ENCODE data around the gene TSFM.

DNA sequence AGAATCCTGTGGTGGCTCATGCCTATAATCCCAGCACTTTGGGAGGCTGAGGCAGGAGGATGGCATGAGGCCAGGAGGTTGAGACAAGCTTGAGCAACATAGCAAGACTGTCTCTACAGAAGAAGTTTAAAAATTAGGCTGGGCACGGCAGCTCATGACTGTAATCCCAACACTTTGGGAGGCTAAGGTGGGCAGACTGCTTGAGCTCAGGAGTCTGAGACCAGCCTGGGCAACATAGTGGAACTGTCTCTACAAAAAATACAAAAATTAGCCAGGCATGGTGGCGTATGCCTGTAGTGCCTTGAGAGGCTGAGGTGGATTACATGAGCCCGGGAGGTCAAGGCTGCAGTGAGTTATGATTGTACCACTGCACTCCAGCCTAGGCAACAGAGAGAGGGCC lies 14.7 kb upstream of the TSFM start:
- TF ChIP-seq, protein P1, sequence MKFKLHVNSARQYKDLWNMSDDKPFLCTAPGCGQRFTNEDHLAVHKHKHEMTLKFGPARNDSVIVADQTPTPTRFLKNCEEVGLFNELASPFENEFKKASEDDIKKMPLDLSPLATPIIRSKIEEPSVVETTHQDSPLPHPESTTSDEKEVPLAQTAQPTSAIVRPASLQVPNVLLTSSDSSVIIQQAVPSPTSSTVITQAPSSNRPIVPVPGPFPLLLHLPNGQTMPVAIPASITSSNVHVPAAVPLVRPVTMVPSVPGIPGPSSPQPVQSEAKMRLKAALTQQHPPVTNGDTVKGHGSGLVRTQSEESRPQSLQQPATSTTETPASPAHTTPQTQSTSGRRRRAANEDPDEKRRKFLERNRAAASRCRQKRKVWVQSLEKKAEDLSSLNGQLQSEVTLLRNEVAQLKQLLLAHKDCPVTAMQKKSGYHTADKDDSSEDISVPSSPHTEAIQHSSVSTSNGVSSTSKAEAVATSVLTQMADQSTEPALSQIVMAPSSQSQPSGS (tag by site-specific recombination; IDR thresholded peaks at IDR 0.05; ENCODE audit: low read depth): no peak
- TF ChIP-seq HOXA7 (CRISPR knock-in tag; IDR thresholded peaks at IDR 0.05; ENCODE audit: borderline replicate concordance) (no peak), ZNF133 (tag by site-specific recombination; IDR thresholded peaks at IDR 0.05) (no peak), ZNF76 (tag by site-specific recombination; IDR thresholded peaks at IDR 0.05; ENCODE audit: borderline replicate concordance, low read depth) (no peak), ZNF274 (IDR thresholded peaks at IDR 0.05; ENCODE audit: low read length) (no peak), ZNF274 (tag by site-specific recombination; IDR thresholded peaks at IDR 0.05; ENCODE audit: borderline replicate concordance) (no peak), ZNF146 (tag by site-specific recombination; IDR thresholded peaks at IDR 0.05) (no peak), ZNF121 (tag by site-specific recombination; IDR thresholded peaks at IDR 0.05) (no peak), SP2 (tag by site-specific recombination; IDR thresholded peaks at IDR 0.05) (no peak), ZBTB21 (tag by site-specific recombination; IDR thresholded peaks at IDR 0.05) (no peak)
- TF ChIP-seq, protein P2, sequence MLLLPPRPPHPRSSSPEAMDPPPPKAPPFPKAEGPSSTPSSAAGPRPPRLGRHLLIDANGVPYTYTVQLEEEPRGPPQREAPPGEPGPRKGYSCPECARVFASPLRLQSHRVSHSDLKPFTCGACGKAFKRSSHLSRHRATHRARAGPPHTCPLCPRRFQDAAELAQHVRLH (tag by site-specific recombination; IDR thresholded peaks at IDR 0.05): no peak
- TF ChIP-seq, protein P3, sequence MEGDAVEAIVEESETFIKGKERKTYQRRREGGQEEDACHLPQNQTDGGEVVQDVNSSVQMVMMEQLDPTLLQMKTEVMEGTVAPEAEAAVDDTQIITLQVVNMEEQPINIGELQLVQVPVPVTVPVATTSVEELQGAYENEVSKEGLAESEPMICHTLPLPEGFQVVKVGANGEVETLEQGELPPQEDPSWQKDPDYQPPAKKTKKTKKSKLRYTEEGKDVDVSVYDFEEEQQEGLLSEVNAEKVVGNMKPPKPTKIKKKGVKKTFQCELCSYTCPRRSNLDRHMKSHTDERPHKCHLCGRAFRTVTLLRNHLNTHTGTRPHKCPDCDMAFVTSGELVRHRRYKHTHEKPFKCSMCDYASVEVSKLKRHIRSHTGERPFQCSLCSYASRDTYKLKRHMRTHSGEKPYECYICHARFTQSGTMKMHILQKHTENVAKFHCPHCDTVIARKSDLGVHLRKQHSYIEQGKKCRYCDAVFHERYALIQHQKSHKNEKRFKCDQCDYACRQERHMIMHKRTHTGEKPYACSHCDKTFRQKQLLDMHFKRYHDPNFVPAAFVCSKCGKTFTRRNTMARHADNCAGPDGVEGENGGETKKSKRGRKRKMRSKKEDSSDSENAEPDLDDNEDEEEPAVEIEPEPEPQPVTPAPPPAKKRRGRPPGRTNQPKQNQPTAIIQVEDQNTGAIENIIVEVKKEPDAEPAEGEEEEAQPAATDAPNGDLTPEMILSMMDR (tag by site-specific recombination; IDR thresholded peaks at IDR 0.05): no peak
- TF ChIP-seq, protein P4, sequence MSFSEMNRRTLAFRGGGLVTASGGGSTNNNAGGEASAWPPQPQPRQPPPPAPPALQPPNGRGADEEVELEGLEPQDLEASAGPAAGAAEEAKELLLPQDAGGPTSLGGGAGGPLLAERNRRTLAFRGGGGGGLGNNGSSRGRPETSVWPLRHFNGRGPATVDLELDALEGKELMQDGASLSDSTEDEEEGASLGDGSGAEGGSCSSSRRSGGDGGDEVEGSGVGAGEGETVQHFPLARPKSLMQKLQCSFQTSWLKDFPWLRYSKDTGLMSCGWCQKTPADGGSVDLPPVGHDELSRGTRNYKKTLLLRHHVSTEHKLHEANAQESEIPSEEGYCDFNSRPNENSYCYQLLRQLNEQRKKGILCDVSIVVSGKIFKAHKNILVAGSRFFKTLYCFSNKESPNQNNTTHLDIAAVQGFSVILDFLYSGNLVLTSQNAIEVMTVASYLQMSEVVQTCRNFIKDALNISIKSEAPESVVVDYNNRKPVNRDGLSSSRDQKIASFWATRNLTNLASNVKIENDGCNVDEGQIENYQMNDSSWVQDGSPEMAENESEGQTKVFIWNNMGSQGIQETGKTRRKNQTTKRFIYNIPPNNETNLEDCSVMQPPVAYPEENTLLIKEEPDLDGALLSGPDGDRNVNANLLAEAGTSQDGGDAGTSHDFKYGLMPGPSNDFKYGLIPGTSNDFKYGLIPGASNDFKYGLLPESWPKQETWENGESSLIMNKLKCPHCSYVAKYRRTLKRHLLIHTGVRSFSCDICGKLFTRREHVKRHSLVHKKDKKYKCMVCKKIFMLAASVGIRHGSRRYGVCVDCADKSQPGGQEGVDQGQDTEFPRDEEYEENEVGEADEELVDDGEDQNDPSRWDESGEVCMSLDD (tag by site-specific recombination; IDR thresholded peaks at IDR 0.05): no peak
- TF ChIP-seq, protein P5, sequence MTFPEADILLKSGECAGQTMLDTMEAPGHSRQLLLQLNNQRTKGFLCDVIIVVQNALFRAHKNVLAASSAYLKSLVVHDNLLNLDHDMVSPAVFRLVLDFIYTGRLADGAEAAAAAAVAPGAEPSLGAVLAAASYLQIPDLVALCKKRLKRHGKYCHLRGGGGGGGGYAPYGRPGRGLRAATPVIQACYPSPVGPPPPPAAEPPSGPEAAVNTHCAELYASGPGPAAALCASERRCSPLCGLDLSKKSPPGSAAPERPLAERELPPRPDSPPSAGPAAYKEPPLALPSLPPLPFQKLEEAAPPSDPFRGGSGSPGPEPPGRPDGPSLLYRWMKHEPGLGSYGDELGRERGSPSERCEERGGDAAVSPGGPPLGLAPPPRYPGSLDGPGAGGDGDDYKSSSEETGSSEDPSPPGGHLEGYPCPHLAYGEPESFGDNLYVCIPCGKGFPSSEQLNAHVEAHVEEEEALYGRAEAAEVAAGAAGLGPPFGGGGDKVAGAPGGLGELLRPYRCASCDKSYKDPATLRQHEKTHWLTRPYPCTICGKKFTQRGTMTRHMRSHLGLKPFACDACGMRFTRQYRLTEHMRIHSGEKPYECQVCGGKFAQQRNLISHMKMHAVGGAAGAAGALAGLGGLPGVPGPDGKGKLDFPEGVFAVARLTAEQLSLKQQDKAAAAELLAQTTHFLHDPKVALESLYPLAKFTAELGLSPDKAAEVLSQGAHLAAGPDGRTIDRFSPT (tag by site-specific recombination; IDR thresholded peaks at IDR 0.05): no peak
- TF ChIP-seq, protein P6, sequence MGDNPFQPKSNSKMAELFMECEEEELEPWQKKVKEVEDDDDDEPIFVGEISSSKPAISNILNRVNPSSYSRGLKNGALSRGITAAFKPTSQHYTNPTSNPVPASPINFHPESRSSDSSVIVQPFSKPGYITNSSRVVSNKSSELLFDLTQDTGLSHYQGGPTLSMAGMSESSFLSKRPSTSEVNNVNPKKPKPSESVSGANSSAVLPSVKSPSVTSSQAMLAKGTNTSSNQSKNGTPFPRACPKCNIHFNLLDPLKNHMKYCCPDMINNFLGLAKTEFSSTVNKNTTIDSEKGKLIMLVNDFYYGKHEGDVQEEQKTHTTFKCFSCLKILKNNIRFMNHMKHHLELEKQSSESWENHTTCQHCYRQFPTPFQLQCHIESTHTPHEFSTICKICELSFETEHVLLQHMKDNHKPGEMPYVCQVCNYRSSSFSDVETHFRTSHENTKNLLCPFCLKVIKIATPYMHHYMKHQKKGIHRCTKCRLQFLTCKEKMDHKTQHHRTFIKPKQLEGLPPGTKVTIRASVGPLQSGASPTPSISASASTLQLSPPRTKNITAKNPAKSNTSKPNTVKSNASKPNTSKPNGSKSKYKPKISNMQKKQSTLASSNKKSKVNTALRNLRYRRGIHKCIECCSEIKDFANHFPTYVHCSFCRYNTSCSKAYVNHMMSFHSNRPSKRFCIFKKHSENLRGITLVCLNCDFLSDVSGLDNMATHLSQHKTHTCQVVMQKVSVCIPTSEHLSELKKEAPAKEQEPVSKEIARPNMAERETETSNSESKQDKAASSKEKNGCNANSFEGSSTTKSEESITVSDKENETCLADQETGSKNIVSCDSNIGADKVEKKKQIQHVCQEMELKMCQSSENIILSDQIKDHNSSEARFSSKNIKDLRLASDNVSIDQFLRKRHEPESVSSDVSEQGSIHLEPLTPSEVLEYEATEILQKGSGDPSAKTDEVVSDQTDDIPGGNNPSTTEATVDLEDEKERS (tag by site-specific recombination; IDR thresholded peaks at IDR 0.05): no peak

All from HEK293 (cell line).